Right forelimb (tissue), 1 donor: ENCODE measurements around the gene LRRC3B.

Experiments
- DNase-seq: peaks from one replicate; pipeline ENCODE4 v3.0.0-alpha.2; 2018

Gene LRRC3B

DNA sequence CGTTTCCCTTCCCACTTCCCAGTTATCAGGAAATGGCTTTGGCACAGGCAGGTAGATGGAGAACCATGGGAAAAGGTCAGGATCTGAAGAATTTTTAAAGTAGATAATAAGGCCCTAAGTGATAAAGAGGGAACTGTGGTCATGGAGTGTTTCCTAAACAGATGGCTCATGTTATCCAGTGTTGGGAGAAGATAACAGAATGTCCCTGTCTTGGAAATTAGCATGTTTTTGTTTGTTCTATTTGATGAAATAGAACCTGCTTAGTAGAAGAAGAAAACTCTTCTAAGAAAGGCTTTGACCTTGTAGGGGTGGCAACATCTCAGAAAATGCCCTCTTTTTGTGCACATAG is 8.8 kb downstream of the LRRC3B start:
- DNase-seq = no peak

DNA sequence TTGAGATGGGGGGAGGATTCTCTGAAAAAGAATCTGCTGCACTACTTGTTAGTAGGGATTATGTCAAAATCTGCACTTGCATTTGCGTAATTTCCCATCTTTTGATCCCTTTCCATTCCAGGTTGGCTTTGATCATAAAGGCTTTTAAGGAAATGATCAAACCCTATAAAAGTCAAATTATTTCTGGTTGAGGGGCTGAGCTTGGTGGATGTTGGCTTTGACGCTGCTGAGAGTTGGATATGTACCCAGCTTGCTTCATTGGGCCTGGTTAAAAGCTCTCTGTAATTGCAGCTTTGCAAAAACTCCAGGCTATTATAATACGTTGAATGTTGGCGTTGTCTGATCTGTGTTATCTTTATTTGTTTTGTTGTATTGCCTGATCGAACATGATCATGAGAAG is 12.0 kb downstream of the LRRC3B start:
- DNase-seq = no peak

GRCh38 chr3:26636096-26636727 is 13.6 kb downstream of the LRRC3B start:
- no peak for DNase-seq

DNA sequence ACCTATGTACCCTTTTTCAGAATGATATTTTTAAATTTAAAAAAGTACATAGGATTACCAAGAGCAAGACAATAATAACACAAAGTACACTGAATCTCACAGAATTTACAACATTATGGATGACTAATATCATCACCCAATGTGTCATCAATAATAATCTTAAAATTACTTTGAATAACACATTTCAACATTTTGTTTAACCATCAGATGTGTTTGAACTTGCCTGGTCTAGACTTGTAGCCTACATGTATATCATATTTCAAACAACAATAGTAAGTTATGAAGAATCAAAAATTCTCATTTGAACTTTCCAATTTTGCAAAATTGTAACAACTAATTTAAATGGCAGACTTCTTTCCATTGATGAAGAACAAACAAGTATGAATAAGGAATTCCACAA is 15.1 kb downstream of the LRRC3B start:
- no peak for DNase-seq

GRCh38 chr3:26638113-26638512 is 15.5 kb downstream of the LRRC3B start:
- no peak for DNase-seq

GRCh38 chr3:26639339-26639738 is 16.8 kb downstream of the LRRC3B start:
- no peak for DNase-seq

GRCh38 chr3:26647078-26647477 is 24.5 kb downstream of the LRRC3B start:
- no peak for DNase-seq

- no peak for DNase-seq
These were observed 25.9 kb downstream of the LRRC3B start for GRCh38 chr3:26648461-26648860.

GRCh38 chr3:26652164-26652563 is 29.6 kb downstream of the LRRC3B start:
- DNase-seq = peak; percentile 74

- no peak for DNase-seq
These were observed 31.3 kb downstream of the LRRC3B start for GRCh38 chr3:26653811-26654425.

GRCh38 chr3:26655231-26655630 is 32.7 kb downstream of the LRRC3B start:
- no peak for DNase-seq

DNA sequence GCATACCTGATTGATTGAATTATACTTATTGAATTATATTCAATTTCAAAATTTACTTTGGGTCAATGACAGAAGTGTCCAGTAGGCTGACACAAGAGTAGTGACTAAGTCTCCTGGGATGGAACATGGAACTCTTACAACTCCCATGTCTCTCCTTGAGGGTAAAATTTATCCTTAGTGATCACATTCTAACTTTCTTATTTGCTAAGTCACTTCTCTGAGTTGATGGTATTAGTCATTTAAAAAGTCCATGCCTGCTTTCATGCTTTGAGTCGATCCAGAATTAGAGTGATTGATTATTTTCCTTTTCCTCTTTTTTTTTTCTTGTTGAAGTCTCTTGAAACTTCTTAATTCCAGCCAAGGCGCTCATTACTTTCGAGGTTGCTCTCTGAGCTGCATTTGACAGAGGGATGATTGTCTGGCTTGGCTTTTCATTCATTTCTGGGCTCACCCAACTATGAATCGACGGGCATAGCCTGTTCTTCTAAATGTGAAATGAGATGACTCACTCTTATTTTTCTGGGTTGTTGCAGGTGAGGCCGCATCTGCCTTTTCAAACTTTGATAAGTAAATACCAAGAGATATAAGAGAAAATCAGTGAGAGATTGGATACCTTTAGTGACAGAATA is 34.9 kb downstream of the LRRC3B start:
- no peak for DNase-seq

DNA sequence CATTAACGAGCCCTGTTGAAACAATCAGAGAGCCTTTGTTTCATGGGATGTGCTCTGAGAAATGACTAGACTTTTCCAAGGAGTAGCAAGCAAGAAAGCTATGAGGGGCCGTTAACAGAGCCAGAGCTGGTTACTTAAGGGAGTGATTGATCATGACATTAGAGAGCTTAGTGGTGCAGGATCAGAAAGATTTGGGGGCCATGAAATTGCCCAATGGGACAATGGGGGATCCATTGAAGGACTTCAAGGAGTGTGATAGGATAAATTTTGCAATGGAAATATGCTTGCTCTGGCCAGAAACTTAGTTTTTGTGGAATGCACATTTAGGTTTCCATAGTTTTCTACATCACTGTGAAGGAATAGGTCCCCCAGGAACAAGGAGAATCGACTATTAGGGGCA is 45.6 kb downstream of the LRRC3B start:
- peak; percentile 42 for DNase-seq

GRCh38 chr3:26668696-26669095 is 46.1 kb downstream of the LRRC3B start:
- no peak for DNase-seq

DNA sequence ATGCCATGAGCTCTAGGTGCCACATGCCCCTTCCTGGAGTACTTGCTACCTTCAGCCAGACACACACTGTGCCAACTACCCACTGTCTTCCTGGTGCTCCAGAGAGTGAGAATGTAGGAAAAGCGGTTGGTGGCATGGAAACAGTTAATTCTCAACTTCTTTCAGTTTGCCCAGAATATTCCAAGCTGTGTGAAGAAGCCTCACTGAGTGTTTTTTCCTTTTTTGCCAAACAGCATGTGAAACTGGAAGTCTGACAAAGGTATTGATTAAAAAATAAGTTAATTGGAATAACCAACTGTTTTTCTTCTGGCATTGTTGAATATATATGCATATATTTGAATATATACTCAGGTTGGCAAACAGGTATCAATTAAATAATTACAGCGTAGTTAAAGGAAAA is 52.8 kb downstream of the LRRC3B start:
- DNase-seq = no peak

- no peak for DNase-seq
These were observed 59.1 kb downstream of the LRRC3B start for GRCh38 chr3:26681632-26682031.

DNA sequence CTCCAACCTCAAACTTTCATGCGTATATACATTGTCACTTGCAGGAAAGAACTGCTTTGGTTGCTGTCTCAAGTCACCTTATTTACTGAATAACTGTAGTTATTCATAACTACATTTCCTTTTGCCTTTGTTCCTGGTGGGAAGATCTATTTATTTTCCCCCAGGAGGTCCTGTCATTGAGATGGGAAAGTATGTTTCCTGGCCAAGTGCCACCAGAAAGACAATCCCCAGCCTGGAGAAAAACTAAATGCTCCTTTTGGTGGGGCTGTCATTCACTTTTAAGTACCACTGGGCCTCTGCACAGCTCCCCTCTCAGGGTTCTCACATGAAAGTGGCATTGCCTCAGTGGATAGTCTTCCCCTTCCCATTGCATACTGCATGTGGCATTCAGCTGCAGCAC is 59.8 kb downstream of the LRRC3B start:
- no peak for DNase-seq

DNA sequence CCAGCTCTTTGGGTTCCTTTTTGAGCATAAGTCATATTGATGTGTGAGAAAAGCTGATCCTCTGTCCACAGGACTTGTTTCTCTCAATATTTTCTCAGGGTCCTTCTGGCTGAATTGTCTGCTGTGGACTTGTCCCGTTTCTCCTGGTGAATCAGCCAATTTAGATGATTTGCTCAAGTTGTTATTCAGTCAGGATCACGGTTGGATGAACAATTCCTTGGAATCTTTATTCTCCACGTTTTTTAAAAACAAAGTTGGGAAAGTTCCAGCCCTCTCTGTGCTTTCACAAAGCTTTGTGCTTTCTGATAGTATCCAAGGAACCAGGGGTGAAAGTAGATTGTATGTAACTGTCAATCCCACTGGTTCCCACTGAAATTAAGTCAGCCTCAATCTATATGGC is 61.3 kb downstream of the LRRC3B start:
- DNase-seq = no peak

DNA sequence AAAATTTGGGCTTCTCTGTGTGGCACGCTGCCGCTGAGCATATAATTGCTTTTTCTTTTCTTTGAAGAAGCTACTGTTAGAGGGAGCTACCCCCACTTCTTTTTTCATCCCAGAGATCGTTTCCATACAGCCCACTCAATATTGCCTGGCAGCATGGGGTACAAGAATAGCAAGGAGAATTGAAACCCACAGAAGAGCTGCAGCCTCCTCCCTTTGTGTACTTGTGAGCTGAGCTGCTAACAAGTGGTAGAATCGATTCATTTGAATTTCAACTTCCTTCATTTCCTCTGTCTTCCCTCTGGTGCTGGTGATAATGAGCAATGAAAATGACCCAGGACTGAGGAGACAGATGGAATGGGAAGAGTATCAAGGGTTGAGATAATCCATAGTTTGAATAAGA is 64.9 kb downstream of the LRRC3B start:
- DNase-seq = no peak

DNA sequence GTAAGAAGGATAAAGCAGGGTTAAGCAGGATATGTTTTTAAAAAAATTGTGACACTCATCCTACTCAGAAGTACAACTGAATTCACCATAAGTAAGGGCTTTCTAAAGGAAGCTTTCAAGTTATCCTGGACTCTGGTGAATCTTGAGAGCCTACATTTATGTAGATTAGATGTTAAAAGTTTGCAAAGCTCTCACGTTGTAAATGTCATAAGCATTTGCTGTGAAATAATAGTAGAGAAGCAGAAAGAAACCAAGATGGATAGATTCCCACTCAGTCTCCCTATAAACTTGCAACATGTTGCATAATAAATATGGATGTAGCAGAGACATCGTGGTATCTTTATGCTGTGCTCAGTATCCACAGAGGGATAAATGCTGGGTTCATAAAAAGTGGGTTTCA is 77.0 kb downstream of the LRRC3B start:
- no peak for DNase-seq

DNA sequence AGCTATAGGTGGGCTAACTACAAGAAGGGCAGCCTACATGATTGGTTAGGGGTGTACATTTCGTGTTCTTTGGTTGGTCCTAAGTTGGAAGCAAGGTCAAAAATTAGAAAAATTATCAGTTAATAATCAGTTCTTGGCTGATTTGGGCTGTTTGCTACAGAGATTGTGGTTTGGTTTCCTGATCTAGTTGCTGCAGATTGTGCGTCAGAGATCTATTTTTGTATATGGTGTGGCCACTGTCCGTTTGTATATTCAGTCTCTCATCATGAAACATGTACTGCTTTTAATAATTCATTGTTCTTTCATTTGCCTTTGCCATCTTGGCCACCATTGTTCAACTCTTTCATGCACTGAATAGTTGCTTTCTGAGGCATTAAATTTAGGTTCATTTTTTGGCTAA is 80.9 kb downstream of the LRRC3B start:
- DNase-seq = no peak

DNA sequence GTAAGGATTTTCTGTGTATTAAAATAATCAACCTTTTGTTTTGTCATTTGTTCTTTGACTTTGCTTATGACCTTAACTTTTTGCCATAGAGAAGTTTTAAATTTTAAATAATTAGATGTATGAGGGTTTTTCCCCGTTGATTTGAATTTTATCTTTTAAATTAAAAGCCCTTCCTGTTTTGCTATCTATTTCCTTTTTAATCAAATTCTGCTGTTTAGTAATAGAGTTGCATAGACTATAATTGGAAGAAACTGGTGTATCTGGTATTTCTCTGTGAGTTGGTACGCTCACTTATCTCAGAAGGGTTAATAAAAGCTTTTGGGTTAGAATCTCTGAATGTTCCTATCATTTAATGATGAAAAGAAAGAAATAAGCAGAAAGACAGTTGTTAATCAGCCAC is 82.2 kb downstream of the LRRC3B start:
- no peak for DNase-seq

- no peak for DNase-seq
These were observed 85.9 kb downstream of the LRRC3B start for GRCh38 chr3:26708501-26708900.

DNA sequence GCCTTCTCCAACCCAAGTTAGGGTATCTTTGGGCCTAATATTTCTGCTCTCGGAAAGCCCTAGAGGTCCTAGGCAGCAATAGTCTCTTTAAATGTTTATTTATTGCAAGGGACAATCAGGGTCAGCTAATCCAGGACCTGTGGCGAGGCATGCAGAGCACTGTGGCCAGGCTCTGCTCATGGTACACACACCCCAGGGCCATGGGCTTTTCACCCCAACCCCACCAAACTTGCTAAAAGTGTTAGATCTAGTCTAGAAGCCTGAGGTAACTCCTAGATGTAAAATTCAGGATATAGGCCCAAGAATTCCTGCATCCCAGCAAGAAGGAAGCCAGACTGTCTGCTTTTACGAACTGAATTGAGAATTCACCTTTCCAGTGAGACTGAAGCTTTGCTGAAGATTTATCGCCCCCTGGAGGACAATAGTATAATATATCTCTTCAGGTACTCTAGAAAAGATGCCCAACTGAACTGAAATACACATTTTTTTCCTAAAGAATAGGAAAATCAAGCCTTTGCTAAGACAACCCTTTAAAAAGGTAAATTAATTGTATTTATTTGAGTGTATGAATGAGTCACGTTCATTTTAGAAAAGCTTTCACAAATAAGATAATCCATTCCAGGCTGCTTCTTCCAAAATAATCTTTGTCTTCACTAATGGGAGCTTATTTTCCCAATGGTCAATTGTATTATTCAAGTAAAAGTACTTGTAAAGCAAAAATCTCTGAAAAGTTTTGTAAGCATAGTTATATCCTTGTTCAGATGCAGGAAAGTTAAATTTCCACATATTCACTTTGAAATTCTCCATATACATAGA is 89.8 kb downstream of the LRRC3B start:
- no peak for DNase-seq
